ENCODE data around the gene PEMT. TPM values are rescaled to one million over a fixed set of nuclear protein-coding genes. Genes with fewer than 3 reads are reported as not detected.
"Not testable (repeated sequence)": the region's sequence is repeated elsewhere in the genome, so short reads cannot be mapped to it uniquely, and the experiment has no call there.

Gene PEMT, protein sequence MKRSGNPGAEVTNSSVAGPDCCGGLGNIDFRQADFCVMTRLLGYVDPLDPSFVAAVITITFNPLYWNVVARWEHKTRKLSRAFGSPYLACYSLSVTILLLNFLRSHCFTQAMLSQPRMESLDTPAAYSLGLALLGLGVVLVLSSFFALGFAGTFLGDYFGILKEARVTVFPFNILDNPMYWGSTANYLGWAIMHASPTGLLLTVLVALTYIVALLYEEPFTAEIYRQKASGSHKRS
- total RNA-seq (9.0 and 10.7 TPM in 2 replicates), polyA plus RNA-seq (18.1 and 20.3 TPM in 2 replicates), polyA minus RNA-seq (12.1 and 17.2 TPM in 2 replicates)
- total RNA-seq (2013): 9.6 TPM

DNA sequence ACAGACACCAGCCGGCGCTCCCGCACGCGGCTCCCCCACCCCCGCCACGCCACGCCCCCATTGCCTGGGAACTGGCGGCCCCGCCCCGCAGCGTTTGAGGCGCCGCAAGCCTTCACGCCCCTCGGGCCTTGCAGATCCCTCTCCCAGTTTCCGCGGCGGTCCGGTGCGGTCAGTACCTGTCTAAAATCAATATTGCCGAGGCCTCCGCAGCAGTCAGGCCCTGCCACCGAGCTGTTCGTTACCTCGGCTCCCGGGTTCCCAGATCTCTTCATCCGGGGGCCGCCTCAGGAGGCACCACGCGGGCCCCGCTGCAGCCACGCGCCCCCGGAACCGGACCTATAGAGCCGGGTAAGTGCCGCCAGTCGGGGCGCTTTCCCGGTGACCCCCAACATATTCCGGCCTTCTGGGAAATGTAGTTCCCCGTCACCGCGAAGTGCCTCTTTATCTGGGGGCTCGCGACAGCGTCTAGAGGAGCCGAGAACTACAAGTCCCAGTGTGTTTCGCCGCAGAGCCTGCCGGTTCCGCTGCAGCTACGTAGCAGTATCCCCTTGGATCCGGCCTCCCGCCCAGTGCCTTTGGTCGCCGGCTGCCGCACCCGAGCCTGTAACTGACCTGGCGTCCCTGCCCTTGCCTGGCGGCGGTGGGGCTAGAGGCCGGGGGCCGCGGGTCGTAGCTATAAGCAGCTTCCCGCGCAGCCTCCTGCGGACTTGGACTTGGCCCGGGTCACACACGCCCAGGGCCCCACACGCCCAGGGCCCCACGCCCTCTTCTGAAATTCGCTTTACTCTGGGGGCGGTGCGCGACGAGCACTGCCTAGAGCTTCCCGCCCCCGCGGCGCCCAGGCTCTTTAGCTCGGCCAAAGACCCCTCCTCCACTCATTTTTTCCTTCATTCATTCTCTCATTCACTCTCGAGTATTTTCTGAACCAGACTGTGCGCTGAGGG lies at the start of gene PEMT:
Gene PEMT, minus strand, starts transcription at position 354 of the 944 bp plus-strand sequence. Its CDS starts 82 bp downstream, at position 272.
- no peak for TF ChIP-seq EZH2 (IDR thresholded peaks at IDR 0.05; ENCODE audit: borderline replicate concordance, insufficient read depth, low read depth, low read length, poor library complexity, severe bottlenecking)
- TF ChIP-seq CTCF (IDR thresholded peaks at IDR 0.05): no peak

GRCh38 chr17:17639661-17640270 lies 48.3 kb upstream of the PEMT start:
- H3K27ac ChIP-seq (ENCODE audit: low read length in 2 of 2); POLR2A ChIA-PET; H3K27ac Mint-ChIP-seq; DNase-seq; H2AFZ ChIP-seq (ENCODE audit: insufficient read depth, low read depth, low read length, poor library complexity, severe bottlenecking); H3K36me3 ChIP-seq (replicated peaks in 1 of 2; ENCODE audit: control extremely low read depth in 1 of 2, control insufficient read depth in 1 of 2, extremely low read depth in 1 of 2, insufficient read depth in 2 of 2, low read length in 1 of 2); H3K9ac ChIP-seq (ENCODE audit: low read length); H3K79me2 ChIP-seq (ENCODE audit: control insufficient read depth, insufficient read depth, low read length); H3K27me3 ChIP-seq (replicated peaks in 1 of 4; ENCODE audit: control extremely low read depth in 1 of 4, control insufficient read depth in 3 of 4, insufficient read depth in 4 of 4, low read length in 3 of 4); H3K4me1 Mint-ChIP-seq; H4K20me1 ChIP-seq (ENCODE audit: control insufficient read depth, insufficient read depth, low read length, poor library complexity, severe bottlenecking); H3K4me1 ChIP-seq (ENCODE audit: control insufficient read depth in 2 of 2, insufficient read depth in 2 of 2, low read length in 2 of 2); H3K4me2 ChIP-seq (replicated peaks; ENCODE audit: low read depth, low read length, poor library complexity, severe bottlenecking); intact Hi-C loops (cut with micrococcal nuclease); H3K9me3 Mint-ChIP-seq (ENCODE audit: insufficient read depth); H3K9me3 ChIP-seq (ENCODE audit: control extremely low read depth in 1 of 3, control insufficient read depth in 2 of 3, insufficient read depth in 1 of 3, low read length in 2 of 3); ATAC-seq (ENCODE audit: low read depth); H3K4me3 ChIP-seq (ENCODE audit: control extremely low read depth in 1 of 5, extremely low read depth in 1 of 5, insufficient read depth in 1 of 5, low read depth in 2 of 5, low read length in 4 of 5); H3K4me3 Mint-ChIP-seq: not testable (repeated sequence)
- H3K27me3 Mint-ChIP-seq: peaks cover 11% of the 10 kb centered on the region
- CTCF ChIA-PET: interaction anchor here (1.2 to 6.6 kb wide), 3 partner anchors 143 to 286 kb away, joined by 4 to 124 read pairs (median 121); partner anchors contain the start of gene RASD1
- WGBS (ENCODE audit: insufficient coverage): 43% methylated on average over 4 of the region's 9 CpGs

More for the DNA sequence above, at the start of gene PEMT:
- no peaks in the 10 kb centered on the region for H3K9me3 Mint-ChIP-seq (ENCODE audit: insufficient read depth)
- H3K27ac Mint-ChIP-seq: peak within 1 kb of the TSS; percentile 86
- H4K20me1 ChIP-seq (ENCODE audit: control insufficient read depth, insufficient read depth, low read length, poor library complexity, severe bottlenecking): no peaks in the 10 kb centered on the region
- H2AFZ ChIP-seq (ENCODE audit: insufficient read depth, low read depth, low read length, poor library complexity, severe bottlenecking): peak within 1 kb of the TSS; percentile 97
- peak within 1 kb of the TSS; percentile 67 to 80 for H3K27ac ChIP-seq (ENCODE audit: low read length in 2 of 2)
- intact Hi-C loops (cut with micrococcal nuclease): loop anchor here (1.0 to 5.0 kb wide), 5 partner anchors 95 to 497 kb away; partner anchors contain the start of genes COPS3, DRC3, RASD1 and TOM1L2
- under 1% methylated on average over 85 of the region's 86 CpGs for WGBS (ENCODE audit: insufficient coverage)
- H3K9me3 ChIP-seq (ENCODE audit: control extremely low read depth in 1 of 3, control insufficient read depth in 2 of 3, insufficient read depth in 1 of 3, low read length in 2 of 3): no peaks in the 10 kb centered on the region
- H3K9ac ChIP-seq (ENCODE audit: low read length): peak within 1 kb of the TSS; percentile 80
- H3K79me2 ChIP-seq (ENCODE audit: control insufficient read depth, insufficient read depth, low read length): peaks cover 17% of the 10 kb centered on the region
- CTCF ChIA-PET: interaction anchor here (1.0 to 2.4 kb wide), 4 partner anchors 94 to 327 kb away, joined by 3 to 13 read pairs (median 4); partner anchors contain the start of gene RASD1
- peak within 1 kb of the TSS; percentile 65 to 85 (median 71) for H3K4me3 ChIP-seq (ENCODE audit: control extremely low read depth in 1 of 5, extremely low read depth in 1 of 5, insufficient read depth in 1 of 5, low read depth in 2 of 5, low read length in 4 of 5)
- H3K4me2 ChIP-seq (replicated peaks; ENCODE audit: low read depth, low read length, poor library complexity, severe bottlenecking): peak within 1 kb of the TSS; percentile 92
- ATAC-seq (ENCODE audit: low read depth): peak; percentile 92
- H3K27me3 Mint-ChIP-seq: no peaks in the 10 kb centered on the region
- peaks cover 12 to 22% of the 10 kb centered on the region in 2 donors for H3K4me1 ChIP-seq (ENCODE audit: control insufficient read depth in 2 of 2, insufficient read depth in 2 of 2, low read length in 2 of 2)
- H3K4me1 Mint-ChIP-seq: peaks cover 16% of the 10 kb centered on the region
- H3K4me3 Mint-ChIP-seq: peak within 1 kb of the TSS; percentile 93
- H3K36me3 ChIP-seq (replicated peaks in 1 of 2; ENCODE audit: control extremely low read depth in 1 of 2, control insufficient read depth in 1 of 2, extremely low read depth in 1 of 2, insufficient read depth in 2 of 2, low read length in 1 of 2): no peaks in the 10 kb centered on the region
- POLR2A ChIA-PET: interaction anchor here (0.6 to 1.1 kb wide), 3 partner anchors 51 to 100 kb away, joined by 3 to 4 read pairs (median 3); no protein-coding TSS in a partner anchor
- H3K27me3 ChIP-seq (replicated peaks in 1 of 4; ENCODE audit: control extremely low read depth in 1 of 4, control insufficient read depth in 3 of 4, insufficient read depth in 4 of 4, low read length in 3 of 4): no peaks in the 10 kb centered on the region
- peak; percentile 98 for DNase-seq
